Esophagus squamous epithelium (tissue), 5 donors: ENCODE measurements around the gene CD59. TPM values are rescaled to one million over a fixed set of nuclear protein-coding genes. Genes with fewer than 3 reads are reported as not detected.
A peak's percentile ranks its signal among the peaks of the same experiment; 100 is the strongest.

Source experiments
- DNase-seq: peaks from one replicate; lab custom pipeline; 2025; lab: John Stamatoyannopoulos, UW
- H3K27ac ChIP-seq, 4 donors: fragments of 200-600 bp; sonication (generic); one replicate each; pipeline ENCODE4 v1.5.1; 2016 to 2019; ENCODE audit warnings: mild to moderate bottlenecking in 1 of 4
- H3K27me3 ChIP-seq, 4 donors: fragments of 200-600 bp; sonication (generic); 1 replicate in 3 of 4; 2 replicates in 1 of 4; pipeline versions ENCODE4 v1.5.1 to v1.6.0; 2017 to 2021; ENCODE audit warnings: antibody characterized with exemption in 1 of 4
- H3K36me3 ChIP-seq, 3 donors: fragments of 200-600 bp; sonication (generic); one replicate each; pipeline ENCODE4 v1.5.1; 2016 to 2019
- H3K4me1 ChIP-seq, 3 donors: fragments of 200-600 bp; sonication (generic); one replicate each; pipeline ENCODE4 v1.5.1; 2017 to 2019
- H3K4me3 ChIP-seq, 4 donors: fragments of 200-600 bp; sonication (generic); 1 replicate in 3 of 4; 2 replicates in 1 of 4; pipeline ENCODE4 v1.5.1; 2016 to 2019; ENCODE audit warnings: mild to moderate bottlenecking in 2 of 4, moderate library complexity in 1 of 4
- H3K9me3 ChIP-seq, 3 donors: fragments of 200-600 bp; sonication (generic); one replicate each; pipeline ENCODE4 v1.5.1; 2016 to 2019
- CTCF ChIP-seq, 6 experiments: fragments of 450-650 bp in 4 of 6; fragments of 200-600 bp in 2 of 6; sonication (generic) in 2 of 6; IDR thresholded peaks; one replicate each; pipeline ENCODE4 v1.5.1; 2016 to 2019; ENCODE audit warnings: antibody characterized with exemption in 6 of 6, mild to moderate bottlenecking in 4 of 6, moderate library complexity in 4 of 6
- POLR2A ChIP-seq, 4 donors: fragments of 450-650 bp; IDR thresholded peaks; one replicate each; pipeline ENCODE4 v1.6.1; 2017; ENCODE audit warnings: antibody characterized with exemption in 4 of 4, mild to moderate bottlenecking in 4 of 4, moderate library complexity in 3 of 4
- WGBS, 2 donors: methylation state at CpG; one replicate each; pipeline ENCODE4 v1.1.5; 2018; 5-methylcytosine and 5-hydroxymethylcytosine counted together
- intact Hi-C: fragments of 100-400 bp; cut with DNase I; formaldehyde crosslinking; loops from one replicate; pipeline ENCODE4 v1.15.0; 2022
- total RNA-seq, 4 donors: library from RNA; depleted of rRNA; stranded (reverse); fragments of >200 nt; gene quantifications; one replicate each; pipeline ENCODE4 v1.1.0, GENCODE V29; 2016
- donor health status: DM: yes; HTN: yes; CAD: no.

Gene CD59
- total RNA-seq, 4 donors from 2014 or later: 191 to 525 (median 339) TPM

GRCh38 chr11:33735271-33736147 lies 714 bp downstream of the CD59 start:
- TF ChIP-seq POLR2A (IDR thresholded peaks at IDR 0.05): no peak
- peak in 2 of 6 experiments; percentile 3 for TF ChIP-seq CTCF (IDR thresholded peaks at IDR 0.05)
- 1 to 2% methylated on average over 26 to 35 of the region's 53 CpGs for WGBS, 2 donors
- Histone ChIP-seq H3K36me3 (peaks cover 0 to 29% (median 0%) of the 10 kb centered on the region in 3 donors), H3K4me3 (peak overlapping the region; percentile 81 to 92 (median 86)), H3K27me3 (no peaks in the 10 kb centered on the region), H3K27ac (peak overlapping the region; percentile 94 to 96 (median 94)), H3K4me1 (peaks cover 9 to 62% (median 29%) of the 10 kb centered on the region in 3 donors), H3K9me3 (no peaks in the 10 kb centered on the region)
- intact Hi-C loops: no loop called here
- no peak for DNase-seq

- peak overlapping the region; percentile 81 to 92 (median 86) for H3K4me3 ChIP-seq
- H3K27ac ChIP-seq: peak overlapping the region; percentile 94 to 96 (median 94)
- H3K4me1 ChIP-seq: peaks cover 9 to 70% (median 35%) of the 10 kb centered on the region in 3 donors
- intact Hi-C loops: no loop called here
- TF ChIP-seq POLR2A (IDR thresholded peaks at IDR 0.05) (no peak), CTCF (IDR thresholded peaks at IDR 0.05) (no peak)
- H3K27me3 ChIP-seq: no peaks in the 10 kb centered on the region
- no peaks in the 10 kb centered on the region for H3K9me3 ChIP-seq
- 11 to 12% methylated on average over 15 of the region's 15 CpGs for WGBS, 2 donors
- no peak for DNase-seq
- peaks cover 0 to 38% (median 0%) of the 10 kb centered on the region in 3 donors for H3K36me3 ChIP-seq
Observed at GRCh38 chr11:33734441-33735270, 1.6 kb downstream of the CD59 start.

GRCh38 chr11:33733980-33734379 lies 2.2 kb downstream of the CD59 start:
- Histone ChIP-seq H3K27me3 (no peaks in the 10 kb centered on the region), H3K9me3 (no peaks in the 10 kb centered on the region), H3K4me1 (peaks cover 9 to 77% (median 35%) of the 10 kb centered on the region in 3 donors), H3K27ac (peak overlapping the region; percentile 94 to 96 (median 94)), H3K36me3 (peaks cover 0 to 39% (median 0%) of the 10 kb centered on the region in 3 donors), H3K4me3 (peak overlapping the region; percentile 81 to 92 (median 86))
- intact Hi-C loops: no loop called here
- no peak for DNase-seq
- no peak for TF ChIP-seq POLR2A (IDR thresholded peaks at IDR 0.05)
- TF ChIP-seq CTCF (IDR thresholded peaks at IDR 0.05): no peak
- 49 to 59% methylated on average over 6 to 7 of the region's 7 CpGs for WGBS, 2 donors

- peak overlapping the region in 3 of 4 donors; percentile 12 to 94 (median 17) for H3K27ac ChIP-seq
- H3K4me3 ChIP-seq: peak overlapping the region in 2 of 4 donors; percentile 11 to 81
- peaks cover 0 to 39% (median 0%) of the 10 kb centered on the region in 3 donors for H3K36me3 ChIP-seq
- TF ChIP-seq CTCF (IDR thresholded peaks at IDR 0.05) (no peak), POLR2A (IDR thresholded peaks at IDR 0.05) (no peak)
- DNase-seq: no peak
- H3K9me3 ChIP-seq: no peaks in the 10 kb centered on the region
- WGBS, 2 donors: 52 to 56% methylated on average over 9 of the region's 9 CpGs
- intact Hi-C loops: no loop called here
- H3K27me3 ChIP-seq: no peaks in the 10 kb centered on the region
- H3K4me1 ChIP-seq: peaks cover 9 to 74% (median 32%) of the 10 kb centered on the region in 3 donors
Observed at GRCh38 chr11:33731723-33732531, 4.3 kb downstream of the CD59 start.
